ENCODE data around the gene COL20A1.
A peak's percentile ranks its signal among the peaks of the same experiment; 100 is the strongest.

- TF ChIP-seq POLR2AphosphoS5 (IDR thresholded peaks at IDR 0.05) (peak; percentile 55 to 93 (median 71)), CTCF (IDR thresholded peaks at IDR 0.05) (no peak)
These were observed 20.6 kb upstream of the COL20A1 start, which contains the start of gene ARFGAP1 for GRCh38 chr20:63272105-63273058.

Data from stomach (tissue), 4 donors.